SK-N-MC (cell line): Measurements from ENCODE around the gene CACNA2D1.

Experiments
- DNase-seq: peaks from one replicate; pipeline ENCODE4 v3.0.0-alpha.2; 2011; ENCODE audit warnings: low read depth, low spot score
- H3K27ac ChIP-seq: fragments of 200-600 bp; sonication (generic); 2 replicates; pipeline ENCODE4 v1.5.1; 2016; ENCODE audit warnings: mixed run types
- H3K36me3 ChIP-seq: fragments of 200-600 bp; sonication (generic); 2 replicates; pipeline ENCODE4 v1.6.1; 2017; ENCODE audit warnings: antibody characterized with exemption, low read length, mixed read lengths; ENCODE audit not compliant: insufficient read depth
- H3K4me3 ChIP-seq: fragments of 200-600 bp; sonication (generic); 2 replicates; pipeline ENCODE4 v1.5.1; 2016
- H3K9ac ChIP-seq: fragments of 200-600 bp; sonication (generic); 2 replicates; pipeline ENCODE4 v1.8.0; 2017; ENCODE audit warnings: mixed run types, mixed read lengths; ENCODE audit not compliant: insufficient read length
- H3K9me3 ChIP-seq: fragments of 200-600 bp; sonication (generic); 2 replicates; pipeline ENCODE4 v1.6.1; 2017; ENCODE audit warnings: low read depth, mild to moderate bottlenecking, antibody characterized with exemption, low read length, moderate library complexity, mixed read lengths
- EZH2 ChIP-seq: fragments of 200-600 bp; sonication (generic); IDR thresholded peaks from one replicate; pipeline ENCODE4 v1.6.1; 2017; ENCODE audit warnings: antibody characterized with exemption
- FOXP2 ChIP-seq: optimal IDR thresholded peaks from 2 replicates; pipeline ENCODE3; 2011; ENCODE audit warnings: mild to moderate bottlenecking, moderate library complexity; ENCODE audit not compliant: insufficient read depth; ENCODE audit errors: extremely low read length, control extremely low read depth
- POLR2AphosphoS5 ChIP-seq: IDR thresholded peaks from 2 replicates; pipeline ENCODE4 v1.6.1; 2012; ENCODE audit warnings: mild to moderate bottlenecking, low read depth, low read length, borderline replicate concordance

Gene CACNA2D1

DNA sequence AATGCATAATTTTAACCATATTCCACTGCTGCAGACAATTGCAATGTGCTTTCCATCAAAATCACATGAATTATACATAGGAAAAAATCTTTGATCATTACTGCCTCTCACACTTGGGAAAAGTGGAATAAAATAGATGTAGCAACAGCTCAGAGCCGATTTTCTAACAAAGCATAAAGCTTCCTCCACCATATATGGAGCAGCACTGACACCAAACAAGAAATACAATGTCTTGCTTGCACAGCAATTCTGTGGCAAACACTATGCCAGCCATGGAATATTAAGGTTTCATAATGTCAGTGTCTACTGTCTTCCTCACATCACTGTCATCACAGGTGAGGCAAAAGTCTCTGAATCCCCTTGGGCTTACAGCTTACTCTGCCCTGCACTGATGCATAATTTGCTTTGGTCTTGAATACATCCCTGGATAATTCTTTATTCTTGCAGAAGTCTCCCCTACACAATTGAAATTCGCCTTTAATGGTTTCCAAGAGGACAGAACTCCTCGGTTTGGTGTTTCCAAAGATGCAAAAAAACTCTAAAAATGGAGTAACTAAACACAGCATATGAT lies 198.5 kb downstream of the CACNA2D1 start:
- H3K9ac ChIP-seq, result no peak overlapping the region
- peak overlapping the region; percentile 17; the same call in 1 of the 2 replicates for H3K27ac ChIP-seq
- H3K4me3 ChIP-seq, result no peak overlapping the region; the same call in 1 of the 2 replicates
- H3K36me3 ChIP-seq, result no peaks in the 10 kb centered on the region
- TF ChIP-seq FOXP2 (no peak), POLR2AphosphoS5 (no peak), EZH2 (no peak)
- H3K9me3 ChIP-seq, result no peaks in the 10 kb centered on the region
- no peak for DNase-seq

DNA sequence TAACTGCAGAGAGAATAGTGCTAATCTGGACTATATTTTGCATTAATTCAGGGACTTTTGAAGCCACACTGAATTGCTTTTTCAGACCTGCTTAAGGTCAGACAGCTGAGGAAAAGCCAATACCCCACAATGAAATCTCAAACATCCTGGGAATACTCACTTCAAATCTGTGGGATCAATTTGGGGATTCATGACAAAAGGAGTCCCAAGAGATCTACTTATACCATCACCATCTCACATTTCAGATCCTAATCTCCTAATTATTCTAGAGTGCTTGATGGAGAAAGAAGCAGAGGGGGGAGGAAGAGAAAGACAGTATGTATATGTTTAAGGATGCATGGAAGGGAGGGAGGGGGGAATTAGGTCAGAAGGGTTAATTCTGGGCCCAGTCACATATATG lies 202.2 kb downstream of the CACNA2D1 start:
- no peaks in the 10 kb centered on the region for H3K36me3 ChIP-seq
- H3K9ac ChIP-seq, result no peak overlapping the region
- no peak for DNase-seq
- TF ChIP-seq EZH2, result no peak
- no peak overlapping the region for H3K4me3 ChIP-seq
- no peak overlapping the region for H3K27ac ChIP-seq
- H3K9me3 ChIP-seq, result no peaks in the 10 kb centered on the region

GRCh38 chr7:82235713-82236112 lies 207.9 kb downstream of the CACNA2D1 start:
- no peak for DNase-seq
- Histone ChIP-seq H3K4me3 (no peak overlapping the region), H3K9ac (no peak overlapping the region), H3K36me3 (no peaks in the 10 kb centered on the region), H3K9me3 (no peaks in the 10 kb centered on the region), H3K27ac (peak overlapping the region; percentile 85)
- no peak for TF ChIP-seq FOXP2

DNA sequence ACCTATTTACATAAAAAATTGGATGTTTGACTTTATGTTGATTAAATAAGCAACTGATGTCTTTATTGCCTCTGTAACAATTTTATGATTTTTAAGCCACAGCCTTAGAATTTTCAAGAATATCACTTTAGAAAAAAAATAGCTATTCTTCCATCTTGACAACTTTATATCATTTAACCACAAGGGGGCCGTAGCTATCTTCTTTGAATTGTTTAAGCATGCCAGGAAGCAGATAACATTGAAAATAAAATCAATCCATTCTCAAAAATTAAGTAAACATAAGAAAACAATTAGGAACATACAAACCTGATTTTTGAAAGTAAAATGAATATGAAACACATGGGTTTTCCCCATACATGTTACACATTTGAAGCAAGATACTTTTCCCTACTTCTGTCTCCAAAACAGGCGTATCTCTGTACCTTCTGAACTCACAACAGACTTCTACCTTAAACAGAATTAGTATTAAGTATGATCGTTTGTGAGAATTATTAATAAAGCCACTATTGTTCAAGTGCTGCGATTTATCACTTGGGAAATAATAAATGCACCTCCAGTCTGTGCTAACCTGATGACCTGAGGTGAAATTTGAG lies 209.0 kb downstream of the CACNA2D1 start:
- H3K4me3 ChIP-seq, result no peak overlapping the region
- H3K27ac ChIP-seq, result peak overlapping the region; percentile 22; the same call in 1 of the 2 replicates
- no peaks in the 10 kb centered on the region for H3K36me3 ChIP-seq
- peak; percentile 73 for DNase-seq
- no peaks in the 10 kb centered on the region for H3K9me3 ChIP-seq
- H3K9ac ChIP-seq, result no peak overlapping the region
- no peak for TF ChIP-seq POLR2AphosphoS5
- no peak for TF ChIP-seq FOXP2
- TF ChIP-seq EZH2, result no peak

GRCh38 chr7:82230811-82231581 lies 212.6 kb downstream of the CACNA2D1 start:
- H3K36me3 ChIP-seq, result no peaks in the 10 kb centered on the region
- H3K4me3 ChIP-seq, result no peak overlapping the region
- no peak for TF ChIP-seq POLR2AphosphoS5
- no peak for TF ChIP-seq FOXP2
- TF ChIP-seq EZH2, result no peak

DNA sequence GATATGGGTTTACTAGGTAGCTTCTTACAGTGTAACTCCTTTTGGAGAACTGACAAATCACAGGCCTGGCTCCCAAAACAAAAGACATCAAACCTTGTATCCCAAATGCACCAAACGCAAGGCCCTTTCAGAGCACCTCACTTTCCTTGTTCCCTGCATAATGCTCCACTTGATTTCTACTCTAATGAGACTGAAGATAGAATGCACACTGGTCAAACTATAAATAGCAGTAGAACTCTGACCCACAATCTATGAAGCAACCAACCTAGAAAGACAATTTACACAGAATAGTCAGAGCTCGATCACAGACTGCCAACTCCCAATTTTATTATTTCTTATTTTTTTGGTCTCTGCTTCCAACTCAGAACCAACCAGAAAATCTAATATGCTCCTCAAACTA lies 214.4 kb downstream of the CACNA2D1 start:
- TF ChIP-seq FOXP2, result no peak
- no peak for TF ChIP-seq POLR2AphosphoS5
- TF ChIP-seq EZH2, result no peak
- no peaks in the 10 kb centered on the region for H3K36me3 ChIP-seq
- no peak overlapping the region for H3K4me3 ChIP-seq
- no peak for DNase-seq
- H3K9me3 ChIP-seq, result no peaks in the 10 kb centered on the region
- no peak overlapping the region for H3K9ac ChIP-seq
- no peak overlapping the region for H3K27ac ChIP-seq

More at GRCh38 chr7:82230811-82231581, 212.6 kb downstream of the CACNA2D1 start:
- Histone ChIP-seq H3K9ac (peak overlapping the region; percentile 16), H3K9me3 (no peaks in the 10 kb centered on the region), H3K27ac (peak overlapping the region; percentile 48; the same call in 1 of the 2 replicates)
- no peak for DNase-seq

DNA sequence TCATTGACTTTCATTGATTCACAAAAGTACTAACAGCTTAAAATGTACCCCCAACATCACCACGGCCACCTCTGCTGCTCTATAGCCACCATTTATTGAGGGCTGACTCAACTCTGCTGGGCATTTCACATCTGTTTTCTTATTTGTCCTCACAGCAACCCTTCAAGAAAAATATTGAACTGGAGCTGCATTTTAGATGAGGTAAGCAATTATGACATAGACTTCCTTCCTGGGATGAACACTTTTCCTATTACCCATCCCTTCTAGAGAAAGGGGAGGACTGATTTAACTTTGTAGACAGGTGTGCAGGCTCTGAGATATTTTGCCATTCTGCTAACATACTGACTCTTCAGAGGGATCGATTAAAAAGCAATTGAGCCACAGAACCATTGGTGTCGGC lies 217.4 kb downstream of the CACNA2D1 start:
- TF ChIP-seq FOXP2 (no peak), POLR2AphosphoS5 (no peak), EZH2 (no peak)
- Histone ChIP-seq H3K4me3 (no peak overlapping the region), H3K27ac (no peak overlapping the region), H3K9ac (no peak overlapping the region), H3K36me3 (no peaks in the 10 kb centered on the region), H3K9me3 (no peaks in the 10 kb centered on the region)
- no peak for DNase-seq

DNA sequence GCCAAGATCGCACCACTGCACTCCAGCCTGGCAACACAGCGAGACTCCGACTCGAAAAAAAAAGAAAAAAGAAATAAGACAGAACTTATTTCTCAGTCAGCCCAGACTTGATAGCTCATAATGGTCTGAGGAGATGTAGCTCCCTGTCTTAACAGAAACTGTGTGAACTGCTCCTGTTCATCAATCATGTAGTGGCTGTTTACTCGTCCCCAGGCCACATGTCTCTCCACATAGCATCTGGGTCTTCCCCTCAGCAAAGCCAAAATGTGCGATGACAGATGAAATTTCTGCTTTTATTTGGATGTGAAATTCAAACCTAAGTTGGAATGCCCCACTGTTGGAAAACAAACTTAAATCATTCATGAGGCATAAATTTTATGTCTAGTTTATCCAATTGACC lies 219.0 kb downstream of the CACNA2D1 start:
- TF ChIP-seq POLR2AphosphoS5 (no peak), FOXP2 (no peak), EZH2 (no peak)
- no peaks in the 10 kb centered on the region for H3K36me3 ChIP-seq
- no peak overlapping the region for H3K27ac ChIP-seq
- H3K4me3 ChIP-seq, result no peak overlapping the region
- DNase-seq, result no peak
- no peak overlapping the region for H3K9ac ChIP-seq
- no peaks in the 10 kb centered on the region for H3K9me3 ChIP-seq
